ENCODE data around the gene SOS2. TPM values are rescaled to one million over a fixed set of nuclear protein-coding genes. Genes with fewer than 3 reads are reported as not detected.

Gene SOS2
- total and polyA plus RNA-seq, 11 donors, result 8.8 to 47.3 (median 31.3) TPM

DNA sequence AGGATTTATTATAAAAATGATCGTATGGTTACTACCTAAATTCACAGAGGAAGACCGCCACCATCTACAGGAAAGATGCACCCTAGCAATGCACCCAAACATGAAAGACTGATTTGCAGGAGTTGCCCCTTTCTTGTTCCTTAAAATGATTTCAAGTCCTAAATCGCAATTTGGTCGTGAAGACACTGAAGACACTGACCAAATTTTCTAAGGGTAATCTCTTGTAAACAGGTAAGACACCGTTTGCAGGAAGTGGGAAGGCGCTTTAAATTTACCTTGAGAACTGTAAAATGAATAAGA lies 1.0 kb downstream of the SOS2 start:
- Histone ChIP-seq H3K4me1 (peaks cover 0 to 67% (median 53%) of the 10 kb centered on the region in 12 donors), H3K9me3 (no peaks in the 10 kb centered on the region), H3K36me3 (no peaks in the 10 kb centered on the region), H3K4me3 (peak overlapping the region; percentile 67 to 95 (median 80)), H3K27ac (peak overlapping the region; percentile 93 to 99 (median 98)), H3K27me3 (no peaks in the 10 kb centered on the region)
- no peak for TF ChIP-seq POLR2A (IDR thresholded peaks at IDR 0.05)
- TF ChIP-seq, protein P1, sequence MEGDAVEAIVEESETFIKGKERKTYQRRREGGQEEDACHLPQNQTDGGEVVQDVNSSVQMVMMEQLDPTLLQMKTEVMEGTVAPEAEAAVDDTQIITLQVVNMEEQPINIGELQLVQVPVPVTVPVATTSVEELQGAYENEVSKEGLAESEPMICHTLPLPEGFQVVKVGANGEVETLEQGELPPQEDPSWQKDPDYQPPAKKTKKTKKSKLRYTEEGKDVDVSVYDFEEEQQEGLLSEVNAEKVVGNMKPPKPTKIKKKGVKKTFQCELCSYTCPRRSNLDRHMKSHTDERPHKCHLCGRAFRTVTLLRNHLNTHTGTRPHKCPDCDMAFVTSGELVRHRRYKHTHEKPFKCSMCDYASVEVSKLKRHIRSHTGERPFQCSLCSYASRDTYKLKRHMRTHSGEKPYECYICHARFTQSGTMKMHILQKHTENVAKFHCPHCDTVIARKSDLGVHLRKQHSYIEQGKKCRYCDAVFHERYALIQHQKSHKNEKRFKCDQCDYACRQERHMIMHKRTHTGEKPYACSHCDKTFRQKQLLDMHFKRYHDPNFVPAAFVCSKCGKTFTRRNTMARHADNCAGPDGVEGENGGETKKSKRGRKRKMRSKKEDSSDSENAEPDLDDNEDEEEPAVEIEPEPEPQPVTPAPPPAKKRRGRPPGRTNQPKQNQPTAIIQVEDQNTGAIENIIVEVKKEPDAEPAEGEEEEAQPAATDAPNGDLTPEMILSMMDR (IDR thresholded peaks at IDR 0.05), result no peak
- no peak for DNase-seq
- intact Hi-C loops (cut with DNase I), result loop anchor here in 4 of 10 donors (5.0 kb wide), 4 partner anchors 82 to 368 kb away; partner anchors contain the start of genes DMAC2L (in 3 of the 4), L2HGDH (in 3 of the 4) and VCPKMT (in 2 of the 4)
- ATAC-seq, result no peak
- WGBS, 4 donors, result 2 to 3% (median 2%) methylated on average over 6 of the region's 6 CpGs

DNA sequence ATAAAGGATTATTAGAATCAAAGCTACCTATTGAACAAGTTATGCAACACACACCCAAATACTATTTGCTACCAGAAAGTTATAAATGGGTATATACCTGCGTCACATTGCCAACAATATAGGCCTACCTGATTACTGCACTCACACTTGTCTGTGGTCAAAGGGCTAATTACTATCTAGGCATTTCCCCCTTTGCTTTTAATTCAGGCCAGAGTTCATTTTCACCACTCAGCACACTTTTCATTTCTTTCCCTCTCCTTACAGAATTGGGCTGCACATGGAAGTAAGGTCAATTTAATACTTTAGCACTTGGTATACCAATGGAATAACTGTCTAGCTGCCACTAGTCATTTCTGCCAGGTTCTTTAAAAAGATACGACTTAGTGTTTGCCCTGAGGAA lies 1.7 kb downstream of the SOS2 start:
- 30 to 36% (median 33%) methylated on average over 2 of the region's 2 CpGs for WGBS, 4 donors
- peak overlapping the region; percentile 93 to 99 (median 98) for H3K27ac ChIP-seq
- H3K27me3 ChIP-seq, result no peaks in the 10 kb centered on the region
- peaks cover 0 to 72% (median 58%) of the 10 kb centered on the region in 12 donors for H3K4me1 ChIP-seq
- DNase-seq, result no peak
- intact Hi-C loops (cut with DNase I), result loop anchor here in 4 of 10 donors (5.0 kb wide), 4 partner anchors 83 to 367 kb away; partner anchors contain the start of genes DMAC2L (in 3 of the 4), L2HGDH (in 3 of the 4) and VCPKMT (in 2 of the 4)
- no peaks in the 10 kb centered on the region for H3K9me3 ChIP-seq
- peak overlapping the region; percentile 5 to 95 (median 80) for H3K4me3 ChIP-seq
- TF ChIP-seq, protein P1 (IDR thresholded peaks at IDR 0.05), result no peak
- no peak for TF ChIP-seq POLR2A (IDR thresholded peaks at IDR 0.05)
- no peak for ATAC-seq
- H3K36me3 ChIP-seq, result no peaks in the 10 kb centered on the region

DNA sequence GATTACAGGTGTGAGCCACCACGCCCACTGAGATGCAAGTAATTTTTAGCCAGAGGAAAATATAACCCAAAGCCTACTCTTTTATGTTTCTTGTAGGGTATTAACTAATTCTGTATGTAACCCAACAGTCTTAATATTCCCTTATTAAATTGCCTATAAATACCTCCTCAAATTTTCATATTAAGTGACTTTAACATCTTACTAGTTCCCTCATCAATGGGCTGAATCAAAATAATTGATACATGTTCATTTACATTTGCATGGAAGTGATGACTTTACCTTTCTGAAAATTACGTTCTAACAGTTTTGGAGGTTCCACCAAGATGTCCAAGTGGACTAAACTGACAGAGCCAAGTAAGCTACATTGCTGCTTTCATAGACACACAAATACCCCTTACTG lies 3.1 kb downstream of the SOS2 start:
- Histone ChIP-seq H3K4me1 (peaks cover 0 to 70% (median 60%) of the 10 kb centered on the region in 12 donors), H3K27me3 (no peaks in the 10 kb centered on the region), H3K9me3 (no peaks in the 10 kb centered on the region), H3K36me3 (no peaks in the 10 kb centered on the region), H3K4me3 (no peak overlapping the region), H3K27ac (no peak overlapping the region)
- TF ChIP-seq, protein P1 (IDR thresholded peaks at IDR 0.05), result no peak
- no peak for TF ChIP-seq POLR2A (IDR thresholded peaks at IDR 0.05)
- DNase-seq (no peak), ATAC-seq (no peak)
- intact Hi-C loops (cut with DNase I), result no loop called here
- 97 to 99% (median 98%) methylated on average over 2 of the region's 2 CpGs for WGBS, 4 donors

DNA sequence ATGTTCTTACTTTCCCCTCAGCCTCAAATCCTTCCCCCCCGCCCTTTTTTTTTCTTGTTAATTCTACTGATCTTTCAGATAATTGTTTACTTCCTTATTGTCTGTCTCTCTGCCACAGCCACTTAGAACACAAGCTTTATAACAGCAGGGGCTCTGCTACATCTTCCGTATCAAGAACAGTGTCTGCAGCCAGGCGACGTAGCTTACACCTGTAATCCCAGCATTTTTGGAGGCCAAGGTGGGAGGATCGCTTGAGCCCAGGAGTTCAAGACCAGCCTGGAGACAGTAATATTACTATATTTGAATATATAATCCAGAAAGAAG lies 5.4 kb downstream of the SOS2 start:
- intact Hi-C loops (cut with DNase I), result no loop called here
- TF ChIP-seq, protein P1 (IDR thresholded peaks at IDR 0.05), result no peak
- no peak for TF ChIP-seq POLR2A (IDR thresholded peaks at IDR 0.05)
- peak overlapping the region; percentile 34 to 80 (median 63) for H3K27ac ChIP-seq
- no peaks in the 10 kb centered on the region for H3K36me3 ChIP-seq
- DNase-seq (no peak), ATAC-seq (no peak)
- H3K9me3 ChIP-seq, result no peaks in the 10 kb centered on the region
- peak overlapping the region in 2 of 12 donors; percentile 2 to 11 for H3K4me3 ChIP-seq
- peaks cover 0 to 80% (median 56%) of the 10 kb centered on the region in 12 donors for H3K4me1 ChIP-seq
- 41 to 51% (median 47%) methylated on average over 5 of the region's 5 CpGs for WGBS, 4 donors
- H3K27me3 ChIP-seq, result no peaks in the 10 kb centered on the region

Measured in heart left ventricle (tissue), 16 donors.